ENCODE data around the gene JAG2.

JAG2 gene

GRCh38 chr14:105161309-105161708 lies 7.3 kb downstream of the JAG2 start:
- no peak overlapping the region for H2AFZ ChIP-seq (ENCODE audit: low read length)
- H3K9ac ChIP-seq (ENCODE audit: low read length): no peak overlapping the region

DNA sequence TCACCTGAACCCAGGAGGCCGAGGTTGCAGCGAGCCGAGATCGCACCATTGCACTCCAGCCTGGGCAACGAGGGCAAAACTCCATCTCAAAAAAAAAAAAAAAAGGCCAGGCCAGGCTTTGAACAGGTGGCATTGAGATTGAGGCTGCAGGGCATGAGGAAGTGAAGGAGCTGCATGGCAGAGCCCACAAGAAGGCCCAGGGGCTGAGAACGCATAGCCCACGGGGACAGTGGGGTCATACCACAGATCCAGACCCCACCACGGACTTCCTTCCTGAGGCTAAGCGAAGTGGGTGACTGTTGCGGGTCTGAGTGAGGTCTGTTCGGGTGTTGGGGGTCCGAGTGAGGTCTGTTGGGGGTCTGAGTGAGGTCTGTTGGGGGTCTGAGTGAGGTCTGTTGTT lies 7.8 kb downstream of the JAG2 start:
- no peak overlapping the region for H3K9ac ChIP-seq (ENCODE audit: low read length)
- no peak overlapping the region for H3K4me2 ChIP-seq (ENCODE audit: low read length)
- 0 out of 2 replicates have a peak, but pooled peaks cover 4% of the 10 kb centered on the region for H3K27me3 ChIP-seq (ENCODE audit: insufficient read depth, low read length)
- no peaks in the 10 kb centered on the region for H3K79me2 ChIP-seq (ENCODE audit: insufficient read depth, low read length)
- H3K27ac ChIP-seq (ENCODE audit: low read depth, low read length, poor library complexity, severe bottlenecking): no peak overlapping the region
- no peaks in the 10 kb centered on the region for H3K9me2 ChIP-seq (ENCODE audit: low read depth, low read length)
- H3K9me3 ChIP-seq (ENCODE audit: low read length): no peaks in the 10 kb centered on the region
- no peaks in the 10 kb centered on the region for H4K20me1 ChIP-seq (ENCODE audit: insufficient read depth, low read length)
- H3K4me1 ChIP-seq (ENCODE audit: insufficient read depth, low read length, severe bottlenecking): no peaks in the 10 kb centered on the region
- TF ChIP-seq EZH2 (IDR thresholded peaks at IDR 0.05; ENCODE audit: borderline replicate concordance, low read length) (no peak), CTCF (IDR thresholded peaks at IDR 0.05; ENCODE audit: low read length) (no peak)
- no peak overlapping the region for H2AFZ ChIP-seq (ENCODE audit: low read length)
- H3K4me3 ChIP-seq (ENCODE audit: low read depth, low read length, poor library complexity, severe bottlenecking): no peak overlapping the region
- H3K36me3 ChIP-seq (ENCODE audit: insufficient read depth, low read length): no peaks in the 10 kb centered on the region
- no peaks in the 10 kb centered on the region for H3F3A ChIP-seq (ENCODE audit: insufficient read depth, low read length)

More at GRCh38 chr14:105161309-105161708, 7.3 kb downstream of the JAG2 start:
- H3K27me3 ChIP-seq (ENCODE audit: insufficient read depth, low read length): 0 out of 2 replicates have a peak, but pooled peaks cover 5% of the 10 kb centered on the region
- H3K79me2 ChIP-seq (ENCODE audit: insufficient read depth, low read length): no peaks in the 10 kb centered on the region
- H3K4me3 ChIP-seq (ENCODE audit: low read depth, low read length, poor library complexity, severe bottlenecking): no peak overlapping the region
- no peaks in the 10 kb centered on the region for H3K4me1 ChIP-seq (ENCODE audit: insufficient read depth, low read length, severe bottlenecking)
- H3F3A ChIP-seq (ENCODE audit: insufficient read depth, low read length): no peaks in the 10 kb centered on the region
- no peaks in the 10 kb centered on the region for H4K20me1 ChIP-seq (ENCODE audit: insufficient read depth, low read length)
- H3K27ac ChIP-seq (ENCODE audit: low read depth, low read length, poor library complexity, severe bottlenecking): no peak overlapping the region
- H3K9me3 ChIP-seq (ENCODE audit: low read length): no peaks in the 10 kb centered on the region
- no peaks in the 10 kb centered on the region for H3K36me3 ChIP-seq (ENCODE audit: insufficient read depth, low read length)
- no peak for TF ChIP-seq EZH2 (IDR thresholded peaks at IDR 0.05; ENCODE audit: borderline replicate concordance, low read length)
- TF ChIP-seq CTCF (IDR thresholded peaks at IDR 0.05; ENCODE audit: low read length): no peak
- no peaks in the 10 kb centered on the region for H3K9me2 ChIP-seq (ENCODE audit: low read depth, low read length)
- H3K4me2 ChIP-seq (ENCODE audit: low read length): no peak overlapping the region

GRCh38 chr14:105159344-105159743 lies 9.2 kb downstream of the JAG2 start:
- Histone ChIP-seq H3K4me2 (ENCODE audit: low read length) (no peak overlapping the region), H3K36me3 (ENCODE audit: insufficient read depth, low read length) (no peaks in the 10 kb centered on the region), H3K27ac (ENCODE audit: low read depth, low read length, poor library complexity, severe bottlenecking) (no peak overlapping the region)

More at GRCh38 chr14:105159344-105159743, 9.2 kb downstream of the JAG2 start:
- Histone ChIP-seq H3K4me1 (ENCODE audit: insufficient read depth, low read length, severe bottlenecking) (no peaks in the 10 kb centered on the region), H3K27me3 (ENCODE audit: insufficient read depth, low read length) (no peaks in the 10 kb centered on the region), H4K20me1 (ENCODE audit: insufficient read depth, low read length) (no peaks in the 10 kb centered on the region), H3K4me3 (ENCODE audit: low read depth, low read length, poor library complexity, severe bottlenecking) (no peak overlapping the region), H3K9ac (ENCODE audit: low read length) (no peak overlapping the region), H3K9me3 (ENCODE audit: low read length) (no peaks in the 10 kb centered on the region), H3K9me2 (ENCODE audit: low read depth, low read length) (no peaks in the 10 kb centered on the region), H3F3A (ENCODE audit: insufficient read depth, low read length) (no peaks in the 10 kb centered on the region), H3K79me2 (ENCODE audit: insufficient read depth, low read length) (no peaks in the 10 kb centered on the region), H2AFZ (ENCODE audit: low read length) (no peak overlapping the region)
- no peak for TF ChIP-seq CTCF (IDR thresholded peaks at IDR 0.05; ENCODE audit: low read length)
- no peak for TF ChIP-seq EZH2 (IDR thresholded peaks at IDR 0.05; ENCODE audit: borderline replicate concordance, low read length)
